GM18502 (cell line): ENCODE results near the gene FAM222A.

ENCODE experiments used
- ATAC-seq: cut with Tn5 transposase; IDR thresholded peaks from one replicate; pipeline ENCODE4 v1.9.1; 2021; ENCODE audit warnings: mild to moderate bottlenecking; ENCODE audit not compliant: unreplicated experiment, poor library complexity

FAM222A gene

GRCh38 chr12:109793411-109793810 is 79.8 kb downstream of the FAM222A start:
- no peak for ATAC-seq

- no peak for ATAC-seq
Observed at GRCh38 chr12:109793826-109794501, 80.3 kb downstream of the FAM222A start.

- ATAC-seq: no peak
Observed at GRCh38 chr12:109795023-109795422, 81.4 kb downstream of the FAM222A start.

GRCh38 chr12:109796057-109796456 is 82.4 kb downstream of the FAM222A start:
- ATAC-seq: no peak

GRCh38 chr12:109797905-109798669 is 84.5 kb downstream of the FAM222A start:
- no peak for ATAC-seq

GRCh38 chr12:109798691-109799090 is 85.1 kb downstream of the FAM222A start:
- no peak for ATAC-seq

GRCh38 chr12:109800536-109800935 is 86.9 kb downstream of the FAM222A start:
- no peak for ATAC-seq

- ATAC-seq: no peak
Observed at GRCh38 chr12:109802828-109803227, 89.2 kb downstream of the FAM222A start.

- no peak for ATAC-seq
Observed at GRCh38 chr12:109803678-109804077, 90.1 kb downstream of the FAM222A start.

- no peak for ATAC-seq
Observed at GRCh38 chr12:109804820-109805761, 91.5 kb downstream of the FAM222A start.

GRCh38 chr12:109807954-109808643 is 94.5 kb downstream of the FAM222A start:
- no peak for ATAC-seq

- no peak for ATAC-seq
Observed at GRCh38 chr12:109808876-109809646, 95.4 kb downstream of the FAM222A start.

GRCh38 chr12:109810954-109811623 is 97.5 kb downstream of the FAM222A start:
- no peak for ATAC-seq

- ATAC-seq: no peak
Observed at GRCh38 chr12:109811624-109811995, 98.0 kb downstream of the FAM222A start.

GRCh38 chr12:109813810-109814416 is 100.3 kb downstream of the FAM222A start:
- ATAC-seq: no peak

- no peak for ATAC-seq
Observed at GRCh38 chr12:109814600-109815150, 101.0 kb downstream of the FAM222A start.

GRCh38 chr12:109815225-109815624 is 101.6 kb downstream of the FAM222A start:
- no peak for ATAC-seq
